Right kidney (tissue), 1 donor: Measurements from ENCODE around the gene CSGALNACT2.
"Not testable (repeated sequence)": the region's sequence is repeated elsewhere in the genome, so short reads cannot be mapped to it uniquely, and the experiment has no call there.

Experiments used
- DNase-seq: peaks from one replicate; pipeline ENCODE4 v3.0.0-alpha.2; 2016

CSGALNACT2 gene

DNA sequence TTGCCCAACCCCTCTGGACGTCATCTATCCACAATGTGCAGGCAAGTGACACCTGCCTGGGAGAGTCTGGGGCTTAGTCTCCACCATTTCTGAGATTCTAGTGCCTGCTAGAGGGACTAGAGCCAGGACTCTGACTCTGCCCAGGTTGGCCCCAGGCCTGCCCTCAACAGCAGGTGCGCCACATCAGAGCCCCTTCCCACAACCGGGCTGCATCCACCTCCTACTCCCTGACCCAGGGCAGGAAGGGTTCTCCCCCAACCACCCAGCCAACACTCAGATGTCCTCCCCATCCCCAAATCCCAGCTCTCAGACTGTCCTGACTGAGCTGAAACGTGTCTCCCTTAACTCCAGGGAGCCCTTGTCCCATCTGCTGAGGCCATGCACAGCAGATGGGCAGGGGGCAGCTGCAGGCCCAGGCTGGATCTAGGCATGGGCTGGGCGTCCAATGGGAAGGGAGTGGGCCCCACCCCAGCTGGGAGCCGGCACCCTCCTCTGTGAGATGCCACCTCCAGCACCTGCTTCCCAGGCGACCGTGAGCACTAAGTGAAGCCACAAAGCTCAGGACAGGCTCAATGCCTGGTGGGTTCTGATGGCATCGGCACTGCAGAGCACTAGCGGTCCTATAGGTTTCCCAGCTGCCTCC lies 79.4 kb downstream of the CSGALNACT2 start:
- DNase-seq = no peak

DNA sequence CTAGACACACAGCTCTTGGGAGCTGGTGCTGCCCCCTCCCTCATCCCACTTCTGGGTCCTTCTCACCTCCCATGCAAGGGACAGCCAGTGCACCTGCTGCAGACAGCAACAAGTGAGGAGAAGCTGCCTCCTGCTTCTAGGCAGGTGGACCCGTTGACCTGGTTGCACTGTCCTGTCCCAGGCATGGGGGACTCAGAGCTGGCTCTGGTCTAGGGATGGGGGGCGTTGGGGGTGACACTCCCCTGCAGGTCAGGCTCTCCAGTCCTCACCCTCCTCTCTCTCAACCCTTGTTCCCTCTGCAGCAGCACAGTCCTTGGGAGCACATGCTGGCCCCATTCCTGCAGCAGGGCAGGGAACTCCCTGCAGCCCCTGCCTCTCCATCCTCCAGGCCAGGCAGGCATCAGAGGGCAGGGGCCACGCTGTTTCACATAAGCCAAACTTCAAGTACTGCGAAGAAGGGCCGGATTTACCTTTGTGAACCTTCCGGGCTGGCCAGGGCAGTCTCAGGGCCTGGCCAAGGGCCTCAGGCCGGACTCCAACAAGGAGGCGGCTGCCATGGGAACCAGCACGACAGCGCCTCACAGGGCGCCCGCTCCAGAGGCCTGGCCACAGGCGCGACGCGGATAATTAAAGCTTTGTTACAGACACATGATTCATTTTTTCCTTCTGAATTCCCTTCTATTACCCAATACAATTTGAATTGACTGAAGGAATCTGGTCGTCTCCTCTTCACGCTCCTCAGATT lies 80.1 kb downstream of the CSGALNACT2 start:
- no peak for DNase-seq

DNA sequence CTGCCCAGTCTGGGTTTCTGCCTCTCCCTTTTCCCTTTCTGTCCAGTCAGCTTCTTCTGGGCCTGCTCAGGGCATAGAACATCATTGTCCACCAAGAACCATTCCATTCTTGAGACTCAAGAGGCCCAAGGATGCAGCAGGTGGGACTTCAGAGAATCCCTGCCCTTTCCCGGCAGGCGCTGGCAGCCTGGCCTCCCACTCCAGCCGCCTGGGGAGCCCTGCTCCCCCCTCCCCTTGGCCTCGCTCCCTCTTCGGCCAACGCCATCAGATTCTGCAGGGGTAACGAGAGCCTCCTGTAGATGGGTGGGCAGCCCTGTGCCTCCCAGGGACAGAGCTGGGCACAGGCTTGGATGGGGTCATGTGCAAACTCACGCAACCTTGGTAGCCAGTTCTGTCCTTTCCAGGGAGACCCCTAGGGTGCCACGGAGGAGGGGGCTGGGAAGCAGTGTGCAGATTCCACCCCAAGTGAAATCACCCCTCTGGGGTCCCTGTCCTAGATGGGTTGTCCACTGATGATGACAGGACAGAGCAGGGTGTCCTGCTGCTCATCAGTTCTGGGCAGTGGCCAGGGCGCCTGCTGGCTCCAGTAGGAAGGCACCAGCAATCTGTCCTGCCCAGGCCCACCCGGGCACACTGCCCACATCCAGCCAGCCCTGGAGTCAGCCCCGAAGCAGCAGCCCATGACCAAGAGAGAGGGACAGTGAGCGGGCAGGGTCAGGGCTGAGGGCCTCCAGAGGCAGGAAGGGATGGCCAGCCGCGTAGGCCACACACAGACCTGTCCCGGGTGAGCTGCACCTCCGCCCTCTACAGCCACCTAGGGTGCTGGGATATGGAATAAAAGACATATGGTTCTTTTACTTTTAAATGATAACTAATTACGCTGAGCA lies 80.9 kb downstream of the CSGALNACT2 start:
- DNase-seq = no peak

DNA sequence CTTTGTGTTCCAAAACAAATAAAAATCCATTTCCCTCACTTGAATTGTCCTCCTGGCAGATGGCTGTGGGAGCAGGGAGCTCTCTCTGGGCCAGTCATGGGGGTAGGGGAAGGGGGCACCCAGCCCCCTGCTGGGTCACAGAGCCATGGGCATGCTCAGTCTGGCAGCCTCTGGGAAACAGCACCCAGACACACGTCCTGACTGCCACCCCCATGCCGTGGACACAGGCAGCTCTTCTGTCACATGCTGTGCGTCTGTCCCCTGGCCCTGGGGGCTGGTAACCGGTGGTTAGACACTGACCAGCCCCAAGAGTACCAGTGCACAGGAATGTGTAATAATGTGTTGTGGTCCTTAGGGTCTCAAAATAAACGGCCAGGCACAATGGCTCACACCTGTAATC lies 81.6 kb downstream of the CSGALNACT2 start:
- DNase-seq = no peak

DNA sequence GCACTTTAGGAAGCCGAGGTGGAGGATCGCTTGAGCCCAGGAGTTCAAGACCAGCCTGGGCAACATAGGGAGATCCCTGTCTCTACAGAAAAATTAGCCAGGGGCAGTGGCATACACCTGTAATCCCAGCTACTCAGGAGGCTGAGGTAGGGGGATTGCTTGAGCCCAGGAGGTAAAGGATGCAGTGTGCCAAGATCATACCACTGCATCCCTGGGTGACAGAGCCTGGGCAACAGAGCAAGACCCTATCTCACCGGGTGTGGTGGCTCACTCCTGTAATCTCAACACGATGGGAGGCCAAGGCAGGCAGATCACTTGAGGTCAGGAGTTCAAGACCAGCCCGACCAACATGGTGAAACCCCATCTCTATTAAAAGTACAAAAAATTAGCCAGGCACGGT lies 82.0 kb downstream of the CSGALNACT2 start:
- DNase-seq = not testable (repeated sequence)

DNA sequence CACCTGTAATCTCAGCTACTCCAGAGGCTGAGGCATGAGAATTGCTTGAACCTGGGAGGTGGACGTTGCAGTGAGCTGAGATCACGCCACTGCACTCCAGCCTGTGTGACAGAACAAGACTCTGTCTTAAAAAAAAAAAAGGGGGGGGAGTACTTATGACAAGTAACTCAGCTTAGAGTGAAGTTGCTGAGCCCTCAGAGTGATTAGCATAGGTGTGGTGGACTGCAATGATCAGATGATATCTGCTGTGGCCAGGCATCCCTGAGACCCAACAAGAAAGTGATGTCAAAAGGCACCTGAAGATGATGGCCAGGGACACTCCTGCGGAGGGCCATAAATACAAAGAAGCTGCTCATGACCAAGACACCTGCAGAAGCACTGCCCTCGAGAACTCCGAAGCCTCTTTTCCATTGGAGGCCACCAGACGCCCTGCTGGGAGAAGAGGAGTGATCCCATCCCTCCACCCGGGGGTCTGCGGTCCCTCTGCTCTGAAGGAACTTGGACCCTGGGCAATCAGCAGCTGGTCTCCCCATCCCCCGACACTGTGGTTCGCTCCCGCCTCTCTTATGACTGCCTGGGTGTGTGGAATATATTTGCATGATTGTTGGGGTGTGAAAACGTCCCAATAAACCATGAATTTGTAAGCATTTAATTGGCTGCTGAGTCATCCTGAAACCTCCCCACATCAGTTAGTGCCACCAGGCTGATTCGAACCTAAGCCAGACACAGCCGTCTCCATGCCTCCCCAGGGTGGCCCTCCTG lies 82.6 kb downstream of the CSGALNACT2 start:
- DNase-seq = no peak

DNA sequence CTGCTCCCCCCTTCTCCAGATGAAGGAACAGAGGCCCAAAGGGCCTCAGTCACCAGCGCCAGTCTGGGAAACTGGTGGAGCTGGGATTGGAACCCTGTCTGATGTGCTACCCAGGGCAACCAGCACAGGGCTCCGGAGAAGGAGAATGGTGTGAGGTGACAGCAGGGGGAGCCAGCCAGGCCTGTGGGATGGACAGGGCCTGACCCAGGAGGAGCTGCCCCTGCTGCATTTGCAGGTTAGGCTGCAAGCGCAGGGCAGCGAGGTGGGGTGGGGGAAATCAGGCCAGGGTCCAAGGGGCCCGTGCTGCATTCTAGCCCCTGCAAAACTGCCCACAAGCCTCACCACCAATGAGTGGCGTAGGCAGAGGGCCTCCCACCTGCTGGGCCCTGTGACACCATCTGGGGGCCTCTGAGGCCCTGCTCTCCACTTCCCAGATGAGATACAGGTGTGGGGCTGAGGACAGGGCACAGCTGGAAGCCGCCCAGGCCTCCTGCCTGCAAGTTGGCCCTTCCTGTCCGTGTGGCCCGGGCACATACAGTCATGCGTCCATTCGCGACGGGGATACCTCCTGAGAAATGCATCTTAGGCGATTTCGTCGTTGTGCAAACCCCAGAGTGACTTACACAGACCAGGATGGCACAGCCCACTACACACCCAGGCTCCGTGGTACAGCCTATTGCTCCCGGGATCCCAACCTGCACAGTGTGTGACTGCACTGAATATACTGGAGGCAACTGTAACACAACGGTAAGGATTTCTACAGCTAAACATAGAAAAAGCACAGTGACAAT lies 83.4 kb downstream of the CSGALNACT2 start:
- no peak for DNase-seq

DNA sequence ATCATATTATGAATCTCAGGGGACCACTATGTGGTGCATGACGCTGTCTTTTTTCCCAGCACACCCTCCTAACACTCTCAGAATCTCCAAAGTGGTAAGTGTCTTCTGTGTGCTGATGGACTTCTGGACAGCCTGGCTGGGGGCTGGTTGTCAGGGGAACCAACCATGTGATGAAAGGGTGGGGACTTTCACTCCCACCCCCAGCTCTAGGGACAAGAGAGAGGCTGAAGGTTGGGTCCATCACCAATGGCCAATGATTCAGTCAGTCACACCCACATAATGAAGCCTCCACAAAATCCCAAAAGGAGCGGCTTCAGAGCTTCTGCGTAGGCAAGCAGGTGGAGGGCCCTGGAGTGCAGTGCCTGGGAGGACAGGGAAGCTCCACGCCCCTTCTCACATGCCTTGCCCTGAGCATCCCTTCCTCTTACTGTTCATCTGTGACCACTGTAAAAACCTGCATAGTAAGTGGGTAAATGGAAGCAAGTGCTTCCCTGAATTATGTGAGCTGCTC lies 84.0 kb downstream of the CSGALNACT2 start:
- DNase-seq = no peak

DNA sequence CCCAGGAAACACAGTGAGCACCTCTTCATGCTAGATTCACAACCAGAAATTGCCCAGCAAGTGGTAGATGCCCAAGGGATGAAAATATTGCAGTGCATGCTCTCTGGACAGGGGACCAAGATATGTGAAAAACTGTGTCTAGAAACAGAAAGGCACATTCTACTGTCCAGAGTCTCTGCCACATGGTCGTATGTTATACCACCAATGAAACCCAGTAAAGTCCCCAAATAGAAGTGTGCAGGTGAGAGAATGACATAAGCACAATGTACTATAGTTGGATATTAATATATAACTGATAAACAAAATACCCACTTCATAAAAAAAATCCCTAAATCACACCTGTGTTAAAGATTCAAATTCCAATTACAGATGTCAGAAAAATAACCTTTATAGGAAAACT lies 84.8 kb downstream of the CSGALNACT2 start:
- DNase-seq = no peak

DNA sequence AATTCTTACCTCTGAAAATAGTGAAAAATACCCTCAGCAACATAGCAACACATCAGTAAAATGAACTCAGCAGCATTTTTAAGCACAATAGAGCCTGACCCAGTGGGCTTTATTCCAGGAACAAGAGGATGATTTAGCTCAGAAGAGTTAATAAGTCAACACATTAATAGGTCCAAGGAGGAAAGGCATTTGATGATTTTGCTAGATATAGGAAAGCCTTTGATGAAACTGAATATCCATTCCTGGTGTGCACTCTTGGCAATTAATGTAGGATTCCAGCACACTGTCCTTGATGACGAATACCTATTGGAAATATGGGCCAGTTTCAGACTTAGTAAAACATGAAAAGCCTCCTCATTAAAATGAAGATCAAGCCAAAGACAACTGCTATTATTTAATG lies 86.1 kb downstream of the CSGALNACT2 start:
- no peak for DNase-seq

DNA sequence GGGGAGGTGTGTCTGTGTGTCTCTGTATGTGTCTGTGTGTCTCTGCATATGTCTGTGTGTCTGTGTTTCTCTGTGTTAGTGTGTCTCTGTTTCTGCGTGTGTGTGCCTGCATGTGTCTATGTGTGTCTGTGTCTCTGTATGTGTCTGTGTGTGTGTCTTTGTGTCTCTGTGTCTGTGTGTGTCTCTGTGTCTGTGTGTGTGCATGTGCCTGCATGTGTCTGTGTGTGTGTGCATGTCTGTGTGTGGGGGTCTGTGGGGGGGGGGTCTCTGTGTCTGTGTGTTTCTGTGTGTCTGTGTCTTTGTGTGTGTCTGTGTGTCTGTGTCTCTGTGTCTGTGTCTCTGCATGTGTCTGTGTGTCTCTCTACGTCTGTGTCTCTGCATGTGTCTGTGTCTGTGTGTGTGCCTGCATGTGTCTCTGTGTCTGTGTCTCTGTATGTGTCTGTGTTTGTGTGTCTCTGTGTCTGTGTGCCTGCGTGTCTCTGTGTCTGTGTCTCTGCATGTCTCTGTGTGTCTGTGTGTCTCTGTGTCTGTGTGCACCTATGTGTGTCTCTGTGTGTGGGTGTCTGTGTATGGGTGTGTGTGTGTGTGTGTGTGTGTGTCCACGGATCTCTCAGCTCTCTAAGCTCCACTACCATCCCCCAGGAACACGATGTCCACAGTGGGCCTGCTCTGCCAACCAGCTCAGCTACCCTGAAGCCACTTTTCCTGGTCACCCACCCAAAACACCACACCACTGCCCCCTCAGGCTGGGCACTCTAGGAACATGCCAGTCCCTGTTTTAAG lies 87.0 kb downstream of the CSGALNACT2 start:
- no peak for DNase-seq

DNA sequence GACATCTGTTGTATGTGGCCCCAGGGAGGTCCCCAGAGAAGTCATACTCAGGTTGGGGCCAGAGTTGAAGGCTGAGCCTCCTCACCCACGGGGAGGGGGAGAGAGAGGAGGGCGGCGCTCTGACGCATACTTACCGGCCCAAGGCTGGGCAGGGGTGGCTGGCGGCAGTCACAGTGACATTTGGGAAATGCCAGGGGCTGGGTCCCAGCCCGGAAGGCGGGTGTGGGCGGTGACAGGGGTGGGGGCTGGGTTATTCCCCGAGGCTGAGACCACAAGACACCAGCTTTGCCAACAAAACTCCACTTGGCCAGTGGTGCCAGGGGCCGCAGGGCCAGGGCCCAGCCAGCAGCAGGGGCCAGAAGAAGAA lies 87.5 kb downstream of the CSGALNACT2 start:
- DNase-seq = no peak

DNA sequence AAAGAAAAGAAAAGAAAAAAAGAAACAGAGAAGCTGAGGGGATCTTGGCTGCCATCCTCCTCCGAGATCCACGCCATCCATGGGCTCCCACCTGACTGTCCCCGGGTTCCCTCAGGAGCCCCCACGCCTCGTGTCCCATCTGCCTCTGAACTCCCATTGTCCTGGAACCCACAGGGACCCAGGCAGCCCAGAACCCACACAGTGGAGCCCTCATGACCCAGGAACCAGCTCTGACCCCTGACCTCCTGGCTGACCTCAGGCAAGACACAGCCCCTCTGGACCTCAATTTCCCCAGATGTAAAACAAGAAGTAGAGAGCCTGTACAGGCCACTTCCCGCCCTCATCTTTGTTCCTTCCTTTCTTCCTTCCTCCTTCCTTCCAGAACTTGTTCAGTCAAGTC lies 88.2 kb downstream of the CSGALNACT2 start:
- no peak for DNase-seq

DNA sequence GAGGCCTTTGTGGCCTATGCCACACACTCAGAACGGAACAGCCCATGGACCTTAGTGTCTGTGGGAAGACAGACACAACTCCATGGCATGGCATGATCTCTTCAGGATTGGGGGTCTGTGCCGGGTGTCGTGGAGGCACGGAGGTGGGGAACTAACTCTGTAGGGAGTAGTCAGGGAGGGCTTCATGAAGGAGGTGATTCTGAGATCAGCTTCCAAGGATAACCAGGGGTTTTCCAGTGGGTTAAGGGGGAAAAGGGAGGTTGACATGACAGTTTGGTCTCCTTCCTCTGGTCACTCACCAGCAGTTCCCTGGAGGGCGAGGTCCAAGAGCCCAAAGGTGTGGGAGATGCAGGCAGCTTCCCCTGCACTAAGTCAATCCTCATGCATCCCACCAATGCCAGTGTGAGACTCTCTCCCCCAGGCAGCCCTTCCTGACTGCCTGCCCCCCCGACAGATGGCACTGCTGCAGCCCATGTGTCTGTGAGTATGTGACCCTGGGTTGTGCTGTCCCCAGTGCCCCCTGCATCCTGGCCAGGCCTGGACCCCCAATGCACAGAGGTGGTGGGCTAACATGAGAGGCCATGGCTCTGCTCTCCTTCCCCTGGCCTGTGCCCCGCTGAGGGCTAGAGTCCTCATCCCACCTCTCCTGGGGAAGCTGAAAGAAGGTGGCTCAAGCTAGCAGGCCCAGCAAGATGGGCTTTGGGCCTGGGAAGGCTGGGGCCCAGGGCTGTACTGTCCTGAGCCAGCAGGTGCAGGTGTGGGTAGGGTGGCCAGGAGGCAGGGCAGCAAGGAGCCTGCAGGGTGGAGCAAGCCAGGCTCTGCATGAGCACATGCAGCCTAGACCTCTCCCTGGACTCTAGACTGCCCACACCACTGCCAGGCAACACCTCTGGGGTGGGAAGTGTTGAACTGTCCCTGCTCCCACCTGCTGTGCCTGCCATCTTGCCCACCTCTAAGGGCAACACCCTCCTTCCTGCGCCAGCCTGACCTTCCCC lies 88.9 kb downstream of the CSGALNACT2 start:
- DNase-seq = no peak

DNA sequence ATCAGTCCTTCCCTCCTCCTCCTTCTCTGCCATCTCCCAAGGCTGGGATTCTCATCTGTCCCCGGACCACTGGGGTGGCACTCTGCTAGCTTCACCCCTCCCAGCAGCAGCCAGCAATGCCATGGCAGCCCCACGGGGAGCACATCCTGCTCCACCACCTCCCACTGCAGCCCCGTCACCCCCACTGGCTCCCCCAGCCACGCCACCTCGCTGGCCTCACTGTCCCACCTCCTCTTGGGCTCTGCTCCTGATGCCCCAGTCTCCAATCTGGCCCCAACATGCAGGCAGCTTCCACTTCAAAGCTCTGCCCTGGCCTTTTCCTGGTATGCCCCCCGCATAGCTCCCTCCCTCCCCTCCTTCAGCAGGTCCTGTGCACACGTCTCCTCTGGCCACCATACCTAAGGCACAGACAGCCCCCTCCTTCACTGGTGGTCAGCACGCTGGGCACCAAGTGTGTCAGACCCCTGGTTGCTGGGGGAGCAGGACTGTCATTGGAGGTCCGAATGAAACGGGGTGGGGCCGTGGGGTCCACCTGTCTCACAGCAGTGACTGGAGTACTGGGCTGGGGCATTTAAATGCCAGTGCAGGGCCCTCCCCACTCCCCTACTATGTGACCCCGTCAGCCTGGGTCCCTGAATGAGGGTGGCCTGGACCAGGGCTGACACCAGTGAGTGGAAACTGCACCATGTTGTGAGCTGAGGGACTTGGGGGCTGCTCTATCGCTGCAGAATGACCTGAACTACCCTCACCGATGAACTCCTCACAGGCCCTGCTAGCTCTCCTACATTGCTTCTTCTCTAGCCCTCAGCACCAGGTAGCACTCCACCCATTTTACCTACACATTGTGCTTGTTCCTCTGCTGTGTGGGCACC lies 89.9 kb downstream of the CSGALNACT2 start:
- DNase-seq = no peak

DNA sequence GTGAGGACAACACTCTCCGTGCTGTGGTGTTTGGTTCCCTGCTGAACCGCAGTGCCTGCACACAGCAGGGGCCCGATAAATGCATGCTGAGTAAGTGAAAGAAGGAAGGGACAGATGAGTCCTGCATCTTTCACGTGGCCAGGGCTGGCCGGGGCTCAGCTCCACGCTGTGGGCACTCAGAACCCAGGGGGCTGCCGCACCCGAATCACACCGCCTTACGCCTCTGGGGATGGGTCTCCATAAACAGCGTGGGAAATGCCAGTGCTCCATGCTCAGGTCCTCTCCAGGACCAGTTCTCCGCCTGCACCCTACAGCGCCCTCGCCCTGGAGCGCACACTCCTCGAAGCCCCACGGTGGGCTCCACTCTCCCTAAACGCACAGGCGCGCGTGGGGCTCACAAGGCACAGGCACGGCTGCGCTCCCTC lies 90.5 kb downstream of the CSGALNACT2 start:
- DNase-seq = no peak

DNA sequence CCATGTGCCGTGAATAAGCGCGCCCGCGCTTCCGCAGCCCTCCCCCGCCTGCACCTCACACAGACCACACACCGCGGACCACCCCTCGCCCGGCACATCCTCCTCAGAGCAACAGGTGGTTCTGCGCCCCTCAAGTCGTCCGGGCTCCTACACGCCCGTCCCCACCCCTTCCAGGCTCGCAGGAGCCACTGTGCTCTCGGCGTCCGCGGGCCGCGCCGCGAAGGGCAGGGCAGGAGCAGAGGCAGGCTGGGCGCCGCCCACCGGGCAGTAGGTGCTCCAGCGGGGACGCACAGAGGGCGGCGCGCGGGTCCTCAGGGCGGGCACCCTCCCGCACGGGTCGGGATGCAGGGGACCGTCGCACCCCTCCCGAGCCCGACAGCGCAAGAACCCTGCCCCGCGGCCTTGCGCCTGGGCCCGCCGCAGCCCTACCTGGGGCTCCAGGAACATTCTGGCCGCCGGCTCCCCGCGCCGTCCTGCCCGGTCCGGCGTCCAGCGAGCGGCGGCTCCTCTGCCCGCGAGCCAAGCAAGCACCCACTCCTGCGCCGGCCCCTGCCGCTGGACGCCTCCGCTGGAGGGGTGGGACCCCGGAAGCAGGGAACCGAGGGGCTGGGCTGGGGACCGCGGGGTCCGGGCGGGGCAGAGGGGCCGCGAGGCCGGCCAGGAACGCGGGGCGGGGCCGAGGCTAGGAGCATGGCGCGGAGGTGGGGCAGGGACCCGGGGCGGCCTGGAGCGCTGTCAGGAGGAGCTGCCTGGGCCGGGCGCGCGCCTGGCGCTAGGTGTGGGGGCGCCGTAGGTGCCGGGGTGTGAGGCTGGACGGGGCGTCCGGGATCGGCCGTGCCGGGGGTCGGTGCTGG lies 91.2 kb downstream of the CSGALNACT2 start:
- peak; percentile 68 for DNase-seq
